HG03066 (cell line): ENCODE results near the gene HPRT1.

Source experiments
- ATAC-seq: cut with Tn5 transposase; IDR thresholded peaks from one replicate; pipeline ENCODE4 v1.9.1; 2021; ENCODE audit warnings: low read depth; ENCODE audit not compliant: unreplicated experiment

HPRT1 gene

GRCh38 chrX:134541906-134542305, 81.9 kb downstream of the HPRT1 start:
- ATAC-seq: no peak

- ATAC-seq: peak; percentile 69
Observed at GRCh38 chrX:134542485-134542884, 82.5 kb downstream of the HPRT1 start.

DNA sequence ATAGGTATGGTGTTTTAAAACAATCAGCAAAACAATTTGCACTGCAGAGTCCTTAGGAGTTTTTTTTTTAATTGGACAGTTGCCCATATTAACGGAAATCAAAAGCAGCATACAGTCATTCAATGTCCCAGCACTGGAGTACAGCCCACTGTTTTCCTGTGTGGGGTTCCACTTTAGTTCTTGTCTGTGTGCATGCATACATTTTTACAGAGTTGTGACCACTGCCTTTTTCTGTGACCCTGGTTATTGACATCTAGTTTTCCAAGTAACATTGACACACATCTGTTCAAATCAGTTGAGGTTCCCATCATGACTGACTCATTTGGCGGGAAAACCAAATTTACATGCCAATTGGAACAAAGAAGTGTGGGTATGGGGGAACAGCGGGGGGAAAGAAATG, 83.3 kb downstream of the HPRT1 start:
- ATAC-seq: no peak

DNA sequence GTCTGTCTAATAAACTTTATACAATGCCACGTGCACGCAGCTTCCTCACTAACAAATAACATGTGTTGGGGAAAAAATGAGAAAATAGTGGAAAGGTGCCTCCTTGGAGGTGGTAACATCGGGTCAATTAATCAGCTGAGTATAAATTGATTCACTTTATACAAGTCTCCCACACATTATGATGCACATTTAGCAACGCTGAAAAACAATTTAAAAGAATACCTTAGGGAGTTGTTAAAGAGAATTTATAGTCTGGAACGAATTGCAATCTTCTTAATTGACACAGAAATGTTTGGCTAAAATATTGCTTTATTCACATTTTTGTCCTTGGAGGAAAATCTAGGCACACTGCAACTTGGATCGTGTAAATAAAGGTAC, 84.2 kb downstream of the HPRT1 start:
- ATAC-seq: no peak

- no peak for ATAC-seq
Observed at GRCh38 chrX:134544513-134545151, 84.7 kb downstream of the HPRT1 start.

GRCh38 chrX:134545510-134545909, 85.5 kb downstream of the HPRT1 start:
- no peak for ATAC-seq

GRCh38 chrX:134546187-134546586, 86.2 kb downstream of the HPRT1 start:
- no peak for ATAC-seq

DNA sequence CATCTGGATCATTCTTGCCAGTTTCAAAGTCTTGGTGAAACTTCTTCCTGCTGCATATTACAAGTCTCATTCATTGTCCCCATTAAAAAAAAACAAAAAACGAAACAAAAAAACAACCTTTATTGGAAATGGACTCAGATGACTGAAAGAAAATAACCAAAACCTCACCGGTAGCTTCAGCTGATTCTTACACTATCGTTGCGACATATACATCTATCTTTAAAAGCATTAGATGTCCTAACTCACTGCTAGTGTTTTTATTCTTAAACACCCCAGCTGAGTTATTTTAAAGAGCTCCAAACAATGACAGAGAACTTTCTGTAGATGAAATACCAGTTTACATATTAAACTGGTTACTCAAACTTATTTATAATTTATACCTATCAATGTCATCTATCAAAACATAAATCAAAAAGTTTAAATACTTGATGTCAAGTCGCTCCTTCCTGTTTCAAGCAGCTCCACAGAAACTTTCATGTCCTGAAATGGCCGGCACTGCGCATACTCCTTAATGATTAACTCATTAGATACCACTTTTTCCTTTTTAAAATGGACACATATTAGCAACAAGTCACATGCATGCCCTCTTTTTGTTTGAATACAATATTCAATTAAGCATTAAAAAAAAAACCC, 87.2 kb downstream of the HPRT1 start:
- ATAC-seq: no peak

GRCh38 chrX:134548257-134549201, 88.6 kb downstream of the HPRT1 start:
- ATAC-seq: no peak
